Measurements from ENCODE around the gene FBXO5.

GRCh38 chr6:152969688-152970418, 13.0 kb downstream of the FBXO5 start:
- TF ChIP-seq, protein P1, sequence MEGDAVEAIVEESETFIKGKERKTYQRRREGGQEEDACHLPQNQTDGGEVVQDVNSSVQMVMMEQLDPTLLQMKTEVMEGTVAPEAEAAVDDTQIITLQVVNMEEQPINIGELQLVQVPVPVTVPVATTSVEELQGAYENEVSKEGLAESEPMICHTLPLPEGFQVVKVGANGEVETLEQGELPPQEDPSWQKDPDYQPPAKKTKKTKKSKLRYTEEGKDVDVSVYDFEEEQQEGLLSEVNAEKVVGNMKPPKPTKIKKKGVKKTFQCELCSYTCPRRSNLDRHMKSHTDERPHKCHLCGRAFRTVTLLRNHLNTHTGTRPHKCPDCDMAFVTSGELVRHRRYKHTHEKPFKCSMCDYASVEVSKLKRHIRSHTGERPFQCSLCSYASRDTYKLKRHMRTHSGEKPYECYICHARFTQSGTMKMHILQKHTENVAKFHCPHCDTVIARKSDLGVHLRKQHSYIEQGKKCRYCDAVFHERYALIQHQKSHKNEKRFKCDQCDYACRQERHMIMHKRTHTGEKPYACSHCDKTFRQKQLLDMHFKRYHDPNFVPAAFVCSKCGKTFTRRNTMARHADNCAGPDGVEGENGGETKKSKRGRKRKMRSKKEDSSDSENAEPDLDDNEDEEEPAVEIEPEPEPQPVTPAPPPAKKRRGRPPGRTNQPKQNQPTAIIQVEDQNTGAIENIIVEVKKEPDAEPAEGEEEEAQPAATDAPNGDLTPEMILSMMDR (IDR thresholded peaks at IDR 0.05; ENCODE audit: low read depth, low read length): no peak
- no peak for TF ChIP-seq POLR2A (IDR thresholded peaks at IDR 0.05; ENCODE audit: extremely low read depth, insufficient read length)
- no peak for TF ChIP-seq MYC (IDR thresholded peaks at IDR 0.05; ENCODE audit: low read depth, low read length)
- TF ChIP-seq, protein P2, sequence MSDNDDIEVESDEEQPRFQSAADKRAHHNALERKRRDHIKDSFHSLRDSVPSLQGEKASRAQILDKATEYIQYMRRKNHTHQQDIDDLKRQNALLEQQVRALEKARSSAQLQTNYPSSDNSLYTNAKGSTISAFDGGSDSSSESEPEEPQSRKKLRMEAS (IDR thresholded peaks at IDR 0.05; ENCODE audit: low read depth, low read length): no peak
